HTR-8/SVneo (cell line): Measurements from ENCODE around the gene RAB11FIP4.
A peak's percentile ranks its signal among the peaks of the same experiment; 100 is the strongest.

Experiments
- DNase-seq: peaks from one replicate; pipeline ENCODE4 v3.0.0; 2011; ENCODE audit warnings: low spot score, mixed read lengths; ENCODE audit not compliant: insufficient read length
- FAIRE-seq: peaks from 2 replicates; lab custom pipeline; 2011; peaks lifted over from hg19 to GRCh38; lab: Jason Lieb, UNC

The RAB11FIP4 gene

GRCh38 chr17:31401456-31402254, 10.2 kb downstream of the RAB11FIP4 start:
- no peak for DNase-seq
- FAIRE-seq: peak; percentile 40

- FAIRE-seq (no peak), DNase-seq (no peak)
Measured at GRCh38 chr17:31404028-31404949, 12.8 kb downstream of the RAB11FIP4 start.

- DNase-seq: no peak
- no peak for FAIRE-seq
Measured at GRCh38 chr17:31405890-31406371, 14.5 kb downstream of the RAB11FIP4 start.

- DNase-seq (no peak), FAIRE-seq (no peak)
Measured at GRCh38 chr17:31408586-31408985, 17.1 kb downstream of the RAB11FIP4 start.

GRCh38 chr17:31411707-31412285, 20.3 kb downstream of the RAB11FIP4 start:
- DNase-seq (no peak), FAIRE-seq (no peak)

- FAIRE-seq: no peak
- DNase-seq: no peak
Measured at GRCh38 chr17:31412511-31412910, 21.0 kb downstream of the RAB11FIP4 start.

GRCh38 chr17:31413081-31413799, 21.8 kb downstream of the RAB11FIP4 start:
- FAIRE-seq (no peak), DNase-seq (no peak)

- DNase-seq: no peak
- FAIRE-seq: peak; percentile 73
Measured at GRCh38 chr17:31413874-31414549, 22.5 kb downstream of the RAB11FIP4 start.

GRCh38 chr17:31414550-31414918, 23.1 kb downstream of the RAB11FIP4 start:
- FAIRE-seq (no peak), DNase-seq (no peak)

- no peak for FAIRE-seq
- no peak for DNase-seq
Measured at GRCh38 chr17:31415004-31415454, 23.6 kb downstream of the RAB11FIP4 start.

GRCh38 chr17:31415640-31416502, 24.4 kb downstream of the RAB11FIP4 start:
- FAIRE-seq (no peak), DNase-seq (no peak)

- FAIRE-seq (peak; percentile 13), DNase-seq (no peak)
Measured at GRCh38 chr17:31416503-31416923, 25.0 kb downstream of the RAB11FIP4 start.

- no peak for FAIRE-seq
Measured at GRCh38 chr17:31417051-31417792, 25.7 kb downstream of the RAB11FIP4 start.

GRCh38 chr17:31418773-31419350, 27.4 kb downstream of the RAB11FIP4 start:
- no peak for FAIRE-seq

More at GRCh38 chr17:31417051-31417792, 25.7 kb downstream of the RAB11FIP4 start:
- DNase-seq: no peak

GRCh38 chr17:31422443-31422842, 31.0 kb downstream of the RAB11FIP4 start:
- DNase-seq (no peak), FAIRE-seq (no peak)

More at GRCh38 chr17:31418773-31419350, 27.4 kb downstream of the RAB11FIP4 start:
- no peak for DNase-seq

- DNase-seq (no peak), FAIRE-seq (no peak)
Measured at GRCh38 chr17:31424944-31425281, 33.4 kb downstream of the RAB11FIP4 start.

- DNase-seq: no peak
- peak; percentile 28 for FAIRE-seq
Measured at GRCh38 chr17:31425282-31426040, 34.0 kb downstream of the RAB11FIP4 start.
